GM18868 (cell line): ENCODE results near the gene PRPH2.
A peak's percentile ranks its signal among the peaks of the same experiment; 100 is the strongest.
"Not testable (repeated sequence)": the region's sequence is repeated elsewhere in the genome, so short reads cannot be mapped to it uniquely, and the experiment has no call there.

ENCODE experiments used
- ATAC-seq: cut with Tn5 transposase; IDR thresholded peaks from one replicate; pipeline ENCODE4 v1.9.1; 2021; ENCODE audit warnings: mild to moderate bottlenecking, moderate library complexity; ENCODE audit not compliant: unreplicated experiment

The PRPH2 gene

DNA sequence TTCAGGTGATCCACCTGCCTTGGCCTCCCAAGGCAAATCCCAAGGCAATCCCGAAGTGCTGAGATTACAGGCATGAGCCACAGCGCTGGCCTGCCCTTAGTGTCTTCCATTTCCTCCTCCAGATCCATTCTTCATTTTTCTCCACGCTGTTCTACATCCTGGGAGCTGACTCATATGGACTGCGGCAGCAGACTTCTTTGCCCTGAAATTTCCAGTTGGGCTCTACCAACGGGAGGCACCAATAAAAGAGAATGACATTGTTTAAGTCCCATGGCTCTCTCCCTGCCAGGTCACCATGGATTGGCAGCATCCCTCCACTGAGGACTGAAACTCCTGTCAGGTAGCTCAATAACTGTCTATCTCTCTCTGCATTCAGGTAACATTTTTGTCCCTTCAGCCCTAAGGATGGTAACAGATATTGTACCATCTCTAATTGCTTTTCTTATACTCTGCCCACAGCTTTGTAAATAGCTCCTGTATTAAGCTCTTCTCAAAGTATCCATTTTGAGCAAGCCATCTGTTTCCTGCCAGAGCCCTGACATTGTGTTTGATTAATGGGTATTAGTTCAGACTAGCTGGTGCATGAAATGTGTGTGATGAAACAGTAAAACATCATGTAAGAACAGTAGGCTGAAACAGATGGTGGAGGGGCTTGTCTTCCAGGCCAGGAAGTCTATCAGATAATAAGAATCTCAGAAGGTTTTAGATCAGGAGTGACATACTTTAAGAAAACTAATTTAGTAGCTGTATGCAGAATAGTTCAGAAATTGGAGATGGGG, 19.9 kb upstream of the PRPH2 start:
- ATAC-seq = no peak

DNA sequence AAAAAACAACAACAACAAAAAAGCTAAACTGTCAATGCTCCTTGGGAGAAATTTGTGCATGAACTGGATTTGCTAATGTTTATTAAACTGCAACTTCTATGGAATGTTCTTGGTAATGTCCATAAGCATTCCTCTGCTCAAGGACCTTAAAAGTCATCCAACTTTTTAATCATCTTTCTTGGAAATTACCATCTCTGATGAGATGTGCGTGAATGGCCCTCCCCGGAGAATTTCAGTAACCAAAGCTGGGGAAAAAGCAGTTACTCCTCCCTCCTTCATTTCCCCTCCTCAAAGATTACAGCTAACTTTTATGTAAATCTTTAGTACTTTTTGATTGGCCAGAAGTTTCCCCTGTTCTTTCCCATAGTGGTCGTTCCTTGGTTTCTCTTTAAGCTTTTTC, 18.3 kb upstream of the PRPH2 start:
- ATAC-seq = no peak

DNA sequence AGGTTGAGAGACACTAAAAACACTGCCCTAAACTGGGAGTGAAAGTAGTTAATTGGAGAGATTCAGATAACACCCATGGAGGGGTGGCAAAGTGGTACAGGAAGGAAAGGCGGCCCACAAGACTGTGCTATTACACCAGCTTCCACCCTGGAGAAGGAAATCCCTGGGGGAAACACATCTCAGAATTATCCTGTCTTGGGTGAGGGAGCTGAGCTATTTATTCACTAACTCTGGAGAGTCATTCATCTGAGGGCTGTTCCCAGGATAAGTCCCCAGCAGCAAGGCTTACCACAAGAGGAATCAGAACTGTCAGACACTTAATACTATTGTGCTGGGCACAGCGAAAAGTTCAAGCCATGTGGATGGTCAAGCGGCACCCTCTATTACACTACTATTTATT, 13.6 kb upstream of the PRPH2 start:
- ATAC-seq = no peak

DNA sequence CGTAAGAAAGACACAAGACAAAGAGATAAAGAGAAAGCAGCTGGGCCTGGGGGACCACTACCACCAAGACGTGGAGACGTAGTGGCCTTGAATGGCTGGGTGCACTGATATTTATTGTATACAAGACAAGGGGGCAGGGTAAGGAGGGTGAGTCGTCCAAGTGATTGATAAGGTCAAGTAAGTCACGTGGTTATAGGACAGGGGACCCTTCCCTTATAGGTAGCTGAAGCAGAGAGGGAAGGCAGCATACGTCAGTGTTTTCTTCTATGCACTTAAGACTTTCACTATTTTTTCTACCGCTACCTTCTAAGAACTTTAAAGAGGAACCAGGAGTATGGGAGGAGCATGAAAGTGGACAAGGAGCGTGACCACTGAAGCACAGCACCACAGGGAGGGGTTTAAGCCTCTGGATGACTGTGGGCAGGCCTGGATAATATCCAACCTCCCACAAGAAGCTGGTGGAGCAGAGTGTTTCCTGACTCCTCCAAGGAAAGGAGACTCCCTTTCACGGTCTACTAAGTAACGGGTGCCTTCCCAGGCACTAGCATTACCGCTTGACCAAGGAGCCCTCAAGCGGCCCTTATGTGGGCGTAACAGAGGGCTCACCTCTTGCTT, 11.6 kb upstream of the PRPH2 start:
- not testable (repeated sequence) for ATAC-seq

DNA sequence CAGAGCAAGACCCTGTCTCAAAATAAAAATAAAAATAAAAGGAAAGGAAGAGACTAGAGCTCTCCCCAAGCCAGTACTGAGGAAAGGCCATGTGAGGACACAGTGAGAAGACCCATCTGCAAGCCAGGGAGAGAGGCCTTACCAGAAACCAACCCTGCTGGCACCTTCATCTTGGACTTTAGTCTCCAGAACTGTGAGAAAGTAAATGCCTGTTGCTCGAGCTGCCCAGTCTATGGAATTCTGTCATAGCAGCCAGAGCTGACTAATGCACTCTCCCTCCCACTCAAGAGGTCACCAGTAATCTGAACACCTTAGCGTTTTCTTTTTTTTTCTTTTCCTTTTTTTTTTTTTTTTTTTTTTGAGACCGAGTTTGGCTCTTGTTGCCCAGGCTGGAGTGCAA, 7.3 kb upstream of the PRPH2 start:
- ATAC-seq = no peak

DNA sequence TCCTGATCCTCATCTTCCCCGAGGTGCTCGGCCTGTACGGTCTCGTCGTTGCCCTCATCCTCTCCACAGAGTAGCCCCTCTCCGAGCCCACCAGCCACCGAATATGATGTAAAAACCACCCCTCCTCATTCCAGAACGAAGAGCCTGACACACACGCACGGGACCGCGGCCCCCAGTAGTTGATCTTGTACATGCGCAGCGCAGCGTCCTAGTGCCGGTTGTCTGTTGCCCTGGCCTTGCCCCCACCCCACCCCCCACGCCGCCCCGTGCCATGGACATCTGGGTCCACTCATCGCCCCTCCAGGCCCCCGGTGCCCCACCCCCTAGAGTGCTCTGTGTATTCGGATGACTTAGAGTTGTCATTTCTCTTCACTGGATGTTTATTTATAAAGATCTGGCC, 5.2 kb upstream of the PRPH2 start:
- ATAC-seq = no peak

DNA sequence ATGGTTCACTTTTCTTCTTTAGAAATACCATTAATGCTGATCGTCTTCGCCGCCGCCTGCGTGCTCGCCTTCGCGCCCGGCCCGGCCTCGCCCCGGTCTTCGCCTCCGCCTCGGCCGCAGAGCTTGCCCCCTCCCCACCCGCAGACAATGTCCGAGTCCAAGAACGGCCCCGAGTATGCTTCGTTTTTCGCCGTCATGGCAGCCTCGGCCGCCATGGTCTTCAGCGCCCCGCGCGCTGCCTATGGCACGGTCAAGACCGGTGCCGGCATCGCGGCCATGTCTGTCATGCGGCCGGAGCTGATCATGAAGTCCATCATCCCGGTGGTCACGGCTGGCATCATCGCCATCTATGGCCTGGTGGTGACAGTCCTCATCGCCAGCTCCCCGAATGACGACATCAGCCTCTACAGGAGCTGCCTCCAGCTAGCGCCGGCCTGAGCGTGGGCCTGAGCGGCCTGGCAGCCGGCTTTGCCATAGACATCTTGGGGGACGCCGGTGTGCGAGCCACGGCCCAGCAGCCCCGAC, 4.8 kb upstream of the PRPH2 start:
- no peak for ATAC-seq

DNA sequence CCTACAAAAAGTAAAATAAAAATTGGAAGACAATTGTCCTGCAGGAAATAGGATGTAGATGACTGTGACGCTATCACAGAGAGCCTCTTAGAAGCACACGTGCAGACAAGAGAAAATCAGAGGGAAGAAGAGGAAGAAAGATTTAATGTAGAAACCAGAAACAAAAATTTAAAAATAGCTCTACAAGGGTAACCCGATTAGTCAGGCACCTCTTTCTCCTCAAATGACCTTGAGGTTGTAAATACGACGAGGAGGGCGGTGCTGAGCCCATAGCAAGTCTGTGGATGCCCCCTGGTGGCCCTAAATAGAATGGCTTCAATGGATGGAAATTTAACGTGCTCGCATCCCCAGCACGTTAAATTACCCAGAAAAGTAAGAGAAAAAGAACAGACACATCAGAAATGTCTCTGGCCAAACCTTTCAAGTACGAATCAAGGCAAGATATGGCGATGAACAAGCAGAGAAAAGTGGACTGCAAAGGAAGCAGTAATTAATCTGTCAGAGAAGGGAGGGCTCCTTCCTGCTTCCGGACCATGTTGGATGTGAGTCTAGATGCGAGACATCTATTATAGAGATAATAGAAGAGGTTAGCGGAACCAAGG, 4.2 kb upstream of the PRPH2 start:
- ATAC-seq = peak; percentile 76

DNA sequence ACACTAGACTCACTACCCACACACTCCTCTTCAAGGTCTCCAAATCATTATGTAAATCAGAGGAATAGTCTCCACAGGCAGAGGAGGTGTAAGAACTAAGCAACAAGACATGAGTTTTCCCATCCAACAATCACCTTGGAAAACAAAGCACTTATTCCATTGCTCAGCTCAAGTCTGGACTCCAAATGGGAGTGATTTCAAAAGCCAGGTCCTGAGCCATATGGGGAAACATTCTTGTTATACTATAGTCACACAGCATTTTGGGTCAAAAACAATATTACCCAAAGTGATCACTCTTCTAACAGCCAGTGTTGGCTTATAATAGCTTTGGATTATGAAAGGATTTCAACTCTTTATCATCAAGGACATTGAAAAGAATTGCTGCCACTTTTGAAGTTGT, 3.6 kb upstream of the PRPH2 start:
- ATAC-seq = no peak

DNA sequence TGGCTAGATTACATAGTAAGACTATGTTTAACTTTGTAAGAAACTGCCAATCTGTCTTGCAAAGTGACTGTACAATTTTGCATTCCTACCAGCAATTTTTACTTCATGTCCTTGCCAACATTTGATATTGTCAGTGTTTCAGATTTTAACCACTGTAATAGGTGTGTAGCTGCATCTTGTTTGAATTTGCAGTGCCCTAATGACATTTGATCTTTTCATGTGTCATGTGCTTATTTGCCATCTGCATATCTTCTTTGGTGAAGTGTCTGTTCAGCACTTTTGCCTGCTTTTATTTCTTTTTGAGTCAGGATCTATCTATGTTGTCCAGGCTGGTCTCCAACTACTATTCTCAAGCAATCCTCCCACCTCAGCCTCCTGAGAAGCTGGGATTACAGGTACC, 2.4 kb upstream of the PRPH2 start:
- no peak for ATAC-seq

DNA sequence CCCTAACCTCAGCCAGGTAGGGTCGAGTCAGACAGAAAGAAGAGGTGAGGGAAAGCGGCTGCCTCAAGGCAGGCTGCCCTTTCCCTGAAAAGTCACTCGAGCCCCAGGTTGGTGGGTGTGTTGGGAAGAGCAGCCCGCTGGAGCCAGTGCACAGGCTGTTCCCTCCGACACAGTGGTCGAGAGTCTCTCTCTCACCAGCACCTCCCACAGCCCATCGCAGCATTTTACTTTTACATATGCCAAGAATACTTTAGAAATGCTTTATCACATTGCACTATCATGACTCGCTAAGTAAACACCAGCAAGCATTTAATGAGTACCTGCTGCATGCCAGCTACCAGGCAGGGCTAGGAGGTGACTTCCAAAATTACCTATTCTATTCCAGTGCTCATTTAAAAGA, 1.7 kb downstream of the PRPH2 start:
- ATAC-seq = no peak

DNA sequence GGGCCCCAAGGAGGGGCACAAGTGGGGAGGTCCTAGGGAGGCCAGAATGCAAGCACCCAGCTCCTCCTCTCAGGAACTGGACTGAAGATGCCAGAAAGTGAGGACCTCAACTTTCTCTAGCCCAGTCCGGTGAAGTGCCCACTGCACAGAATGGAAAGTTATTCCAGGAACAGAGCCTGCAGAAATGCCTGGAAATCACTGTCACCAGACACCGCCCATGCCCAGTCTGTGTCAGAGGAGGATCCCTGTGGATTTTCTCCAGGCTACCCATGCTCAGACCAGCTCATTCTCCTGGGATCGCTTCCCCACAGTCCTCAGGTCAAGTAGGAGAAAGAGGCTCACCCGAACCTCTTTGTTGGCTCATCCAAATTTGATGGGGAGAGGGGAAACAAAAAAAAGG, 6.5 kb downstream of the PRPH2 start:
- no peak for ATAC-seq

DNA sequence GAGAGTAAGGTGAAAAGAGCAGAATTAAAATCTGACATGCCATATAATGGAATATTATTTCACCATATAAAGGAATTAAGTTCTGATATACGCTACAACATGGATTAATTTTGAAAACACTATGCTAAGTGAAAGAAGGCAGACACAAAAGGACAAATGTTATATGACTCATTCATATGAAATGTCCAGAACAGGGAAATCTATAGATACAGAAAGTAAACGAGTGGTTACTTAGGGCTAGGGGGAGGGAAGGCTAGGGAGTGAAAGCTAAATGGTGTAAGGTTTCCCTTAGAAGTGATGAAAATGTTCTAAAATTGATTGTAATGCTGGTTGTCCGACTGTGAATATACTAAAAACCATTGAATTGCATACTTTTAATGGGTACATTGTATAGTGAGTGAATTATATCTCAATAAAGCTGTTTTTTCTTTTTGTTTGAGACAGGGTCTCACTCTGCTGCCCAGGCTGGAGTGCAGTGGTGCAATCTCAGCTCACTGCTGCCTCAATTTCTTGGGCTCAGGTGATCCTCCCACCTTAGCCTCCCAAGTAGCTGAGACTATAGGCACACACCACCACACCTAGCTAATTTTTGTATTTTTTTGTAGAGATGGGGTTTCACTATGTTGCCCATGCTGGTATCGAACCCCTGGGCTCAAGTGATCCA, 8.2 kb downstream of the PRPH2 start:
- ATAC-seq = no peak

DNA sequence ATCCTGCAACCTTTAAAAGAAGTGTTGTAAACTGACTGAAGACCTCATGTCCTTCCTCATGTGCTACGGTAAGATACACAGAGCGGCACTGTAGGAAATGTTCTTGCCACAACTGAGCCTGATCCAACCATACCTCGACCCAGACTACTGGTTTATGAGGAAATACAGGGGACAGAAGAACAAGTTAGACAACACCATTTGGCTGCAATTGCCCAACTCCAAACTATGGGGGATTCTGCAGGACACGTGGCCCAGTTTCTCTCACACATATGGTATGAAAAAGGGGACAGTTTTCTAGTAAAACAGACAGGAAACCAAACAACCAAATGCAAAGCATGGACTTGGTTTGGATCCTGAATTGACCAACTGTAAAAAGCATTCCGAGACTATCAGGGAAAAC, 10.5 kb downstream of the PRPH2 start:
- no peak for ATAC-seq

DNA sequence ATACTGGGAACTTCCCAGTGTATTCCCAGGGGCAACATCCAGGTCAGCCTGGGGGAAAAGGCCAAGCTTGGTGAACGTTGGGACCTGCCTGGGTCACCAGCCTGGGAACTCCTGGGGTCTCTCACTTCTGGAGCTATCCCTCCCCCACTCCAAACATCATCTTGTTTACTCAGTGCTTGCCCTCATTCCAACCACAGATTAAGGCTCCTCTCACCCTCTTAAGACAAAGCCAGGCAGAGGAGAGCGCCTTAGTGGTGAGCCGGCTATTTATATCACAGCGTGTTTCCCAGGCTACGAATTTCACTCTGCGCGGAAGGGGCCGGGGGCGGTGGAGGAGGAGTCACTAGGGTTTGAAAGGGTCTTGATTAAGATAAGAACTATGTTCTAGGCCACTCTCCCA, 12.1 kb downstream of the PRPH2 start:
- no peak for ATAC-seq

DNA sequence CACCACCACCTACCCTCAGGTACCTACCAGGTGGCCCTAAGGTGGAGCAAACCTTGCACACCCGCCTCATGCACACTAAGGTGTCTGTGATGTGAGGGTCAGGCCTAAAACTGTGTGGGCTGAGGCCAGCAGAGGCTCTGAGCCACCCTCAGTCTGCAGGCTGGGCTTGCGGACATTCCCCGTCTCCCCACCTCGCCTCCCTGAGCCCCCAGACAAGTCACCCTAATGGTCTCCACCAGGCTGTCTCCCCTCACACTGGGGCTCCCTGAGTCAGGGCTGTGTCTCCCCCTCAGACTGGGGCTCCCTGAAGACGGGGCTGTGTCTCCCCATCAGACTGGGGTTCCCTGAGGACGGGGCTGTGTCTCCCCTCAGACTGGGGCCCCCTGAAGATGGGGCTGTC, 12.5 kb downstream of the PRPH2 start:
- no peak for ATAC-seq

DNA sequence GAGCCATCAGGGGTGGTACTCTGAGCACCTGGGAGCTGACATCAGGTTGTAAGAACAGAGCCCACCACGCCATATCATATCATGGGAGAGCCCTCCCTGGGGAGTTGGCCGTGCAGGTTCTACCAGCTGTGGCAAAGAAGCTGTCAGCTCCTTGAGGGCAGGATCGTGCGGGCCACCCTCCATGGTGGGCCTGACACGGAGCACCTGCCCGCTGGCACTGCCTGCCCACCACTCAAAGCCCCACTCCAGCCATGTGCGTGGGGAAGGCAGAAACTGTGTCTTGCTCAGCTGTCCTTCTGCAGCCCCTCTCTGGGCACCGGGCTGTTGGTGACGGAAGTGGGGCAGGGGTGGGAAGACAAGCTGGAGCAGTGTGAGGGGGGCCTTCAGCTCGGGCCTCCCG, 14.3 kb downstream of the PRPH2 start:
- no peak for ATAC-seq

DNA sequence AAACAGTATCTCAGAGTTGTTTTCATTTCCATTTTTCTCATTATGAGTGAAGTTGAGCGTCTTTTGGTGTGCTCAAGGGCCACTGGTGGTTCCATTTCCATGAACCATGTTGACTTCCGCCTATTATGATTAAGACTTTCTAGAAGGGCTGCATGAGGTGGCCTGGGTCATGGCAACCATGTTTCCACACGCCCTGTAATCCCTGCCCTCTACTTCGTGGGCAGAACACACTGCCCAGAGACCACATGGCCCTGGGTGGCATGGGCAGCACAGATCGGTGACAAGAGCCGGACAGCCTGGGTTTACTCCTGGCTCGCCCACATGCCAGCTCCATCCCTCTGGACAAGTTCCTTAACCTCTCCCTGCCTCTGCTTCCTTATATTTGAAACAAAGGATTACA, 14.8 kb downstream of the PRPH2 start:
- no peak for ATAC-seq

DNA sequence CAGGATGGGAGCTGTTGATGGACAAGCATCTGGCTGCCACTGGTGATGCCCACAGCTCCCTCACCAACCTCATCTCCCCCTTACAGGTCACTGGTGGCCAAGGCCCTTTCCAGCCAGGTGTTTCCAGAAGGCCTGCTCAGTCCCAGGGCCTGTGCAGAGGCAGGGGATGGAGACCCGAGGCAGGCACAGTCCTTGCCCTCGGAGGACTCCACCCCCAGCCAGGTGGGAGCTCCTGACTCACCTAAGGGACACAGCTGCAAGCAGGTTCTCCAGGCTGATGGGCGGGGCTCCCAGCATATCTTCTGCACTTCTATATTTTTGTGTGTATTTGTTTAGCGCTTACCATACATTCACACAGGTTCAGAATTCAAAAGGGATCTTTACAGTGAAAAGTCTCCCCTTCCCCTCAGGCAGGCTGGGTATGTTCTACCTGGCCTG, 17.4 kb downstream of the PRPH2 start:
- ATAC-seq = no peak

DNA sequence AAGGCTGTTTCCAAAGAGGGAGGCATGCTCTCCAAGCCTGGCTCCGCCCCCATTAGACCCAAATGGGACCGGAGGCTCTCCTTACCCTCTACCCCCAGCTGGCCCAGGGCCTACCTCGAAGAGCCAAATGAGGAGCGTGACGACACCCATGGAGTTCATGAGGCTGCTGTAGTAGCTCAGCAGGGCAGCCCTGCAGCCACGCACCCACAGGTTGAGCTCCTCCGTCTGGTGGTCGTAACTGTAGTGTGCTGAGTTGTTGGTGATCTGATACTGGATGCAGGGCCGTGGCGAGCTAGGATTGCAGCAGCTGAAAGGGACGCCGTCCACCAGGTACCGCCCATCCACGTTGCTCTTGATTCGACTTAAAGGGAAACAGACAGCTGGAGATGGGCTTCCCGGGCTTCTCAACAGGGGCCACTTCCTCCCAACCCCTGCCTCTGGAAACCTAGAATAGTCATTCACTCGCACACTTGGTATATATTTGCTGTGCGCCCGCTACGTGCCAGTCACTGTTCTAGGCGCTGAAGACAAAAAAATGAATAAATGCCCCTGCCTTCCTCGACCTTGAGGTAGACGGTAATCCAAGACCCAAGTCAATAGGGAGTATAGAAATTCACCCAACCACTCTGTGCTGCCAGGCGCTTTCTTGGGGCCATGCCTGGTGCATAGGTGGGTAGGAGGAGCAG, 18.0 kb downstream of the PRPH2 start:
- no peak for ATAC-seq

DNA sequence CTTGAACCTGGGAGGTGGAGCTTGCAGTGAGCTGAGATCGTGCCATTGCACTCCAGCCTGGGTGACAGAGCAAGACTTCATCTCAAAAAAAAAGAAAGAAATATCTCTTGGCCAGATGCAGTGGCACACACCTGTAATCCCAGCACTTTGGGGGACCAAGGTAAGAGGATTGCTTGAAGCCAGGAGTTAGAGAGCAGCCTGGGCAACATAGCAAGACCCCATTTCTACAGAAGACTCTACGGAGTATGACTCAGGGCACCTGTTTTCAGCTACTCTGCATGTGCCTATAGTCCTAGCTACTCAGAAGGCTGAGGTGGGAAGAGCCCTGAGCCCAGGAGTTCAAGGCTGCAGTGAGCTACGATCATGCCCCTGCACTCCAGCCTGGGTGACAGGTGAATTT, 19.6 kb downstream of the PRPH2 start:
- not testable (repeated sequence) for ATAC-seq
